ENCODE data around the gene MRPL49.
"Not testable (repeated sequence)": the region's sequence is repeated elsewhere in the genome, so short reads cannot be mapped to it uniquely, and the experiment has no call there.

The MRPL49 gene

GRCh38 chr11:65118891-65119669 lies 3.0 kb upstream of the MRPL49 start:
- peaks cover 35% of the 10 kb centered on the region for H3K4me1 Mint-ChIP-seq (ENCODE audit: low read depth)
- not testable (repeated sequence) for H3K4me3 Mint-ChIP-seq; H3K9me3 Mint-ChIP-seq; H3K27me3 Mint-ChIP-seq (ENCODE audit: low read depth); DNase-seq (ENCODE audit: low spot score)
- H3K36me3 Mint-ChIP-seq (ENCODE audit: low read depth): peaks cover 39% of the 10 kb centered on the region
- H3K27ac Mint-ChIP-seq: peak overlapping the region; percentile 65

- no peak for DNase-seq (ENCODE audit: low spot score)
- peaks cover 32% of the 10 kb centered on the region for H3K4me1 Mint-ChIP-seq (ENCODE audit: low read depth)
- H3K36me3 Mint-ChIP-seq (ENCODE audit: low read depth): peaks cover 41% of the 10 kb centered on the region
- H3K27ac Mint-ChIP-seq: peak overlapping the region; percentile 59
- peak overlapping the region; percentile 40 for H3K4me3 Mint-ChIP-seq
- no peaks in the 10 kb centered on the region for H3K27me3 Mint-ChIP-seq (ENCODE audit: low read depth)
- H3K9me3 Mint-ChIP-seq: no peaks in the 10 kb centered on the region
These were observed 2.5 kb upstream of the MRPL49 start for GRCh38 chr11:65119670-65119995.

- Mint-ChIP-seq H3K27me3 (ENCODE audit: low read depth) (no peaks in the 10 kb centered on the region), H3K9me3 (no peaks in the 10 kb centered on the region), H3K4me3 (peak overlapping the region; percentile 99), H3K36me3 (ENCODE audit: low read depth) (peaks cover 46% of the 10 kb centered on the region), H3K27ac (peak overlapping the region; percentile 99), H3K4me1 (ENCODE audit: low read depth) (peaks cover 30% of the 10 kb centered on the region)
- no peak for DNase-seq (ENCODE audit: low spot score)
These were observed 1.3 kb upstream of the MRPL49 start for GRCh38 chr11:65120831-65121230.

- Mint-ChIP-seq H3K4me1 (ENCODE audit: low read depth) (peaks cover 28% of the 10 kb centered on the region), H3K36me3 (ENCODE audit: low read depth) (peaks cover 49% of the 10 kb centered on the region), H3K27ac (peak overlapping the region; percentile 99), H3K9me3 (no peaks in the 10 kb centered on the region), H3K27me3 (ENCODE audit: low read depth) (no peaks in the 10 kb centered on the region), H3K4me3 (peak overlapping the region; percentile 99)
- DNase-seq (ENCODE audit: low spot score): no peak
These were observed 665 bp upstream of the MRPL49 start for GRCh38 chr11:65121447-65121864.

GRCh38 chr11:65124480-65125196 lies 2.5 kb downstream of the MRPL49 start:
- H3K27ac Mint-ChIP-seq: no peak overlapping the region
- H3K4me1 Mint-ChIP-seq (ENCODE audit: low read depth): peaks cover 16% of the 10 kb centered on the region
- peak overlapping the region; percentile 32 for H3K4me3 Mint-ChIP-seq
- H3K9me3 Mint-ChIP-seq: no peaks in the 10 kb centered on the region
- DNase-seq (ENCODE audit: low spot score): no peak
- H3K36me3 Mint-ChIP-seq (ENCODE audit: low read depth): peaks cover 43% of the 10 kb centered on the region
- no peaks in the 10 kb centered on the region for H3K27me3 Mint-ChIP-seq (ENCODE audit: low read depth)

- Mint-ChIP-seq H3K27ac (no peak overlapping the region), H3K4me1 (ENCODE audit: low read depth) (peaks cover 12% of the 10 kb centered on the region), H3K27me3 (ENCODE audit: low read depth) (no peaks in the 10 kb centered on the region), H3K9me3 (no peaks in the 10 kb centered on the region), H3K4me3 (no peak overlapping the region), H3K36me3 (ENCODE audit: low read depth) (peaks cover 38% of the 10 kb centered on the region)
- DNase-seq (ENCODE audit: low spot score): no peak
These were observed 3.3 kb downstream of the MRPL49 start for GRCh38 chr11:65125197-65126056.

- peaks cover 2% of the 10 kb centered on the region for H3K4me1 Mint-ChIP-seq (ENCODE audit: low read depth)
- no peak for DNase-seq (ENCODE audit: low spot score)
- no peak overlapping the region for H3K4me3 Mint-ChIP-seq
- H3K36me3 Mint-ChIP-seq (ENCODE audit: low read depth): peaks cover 32% of the 10 kb centered on the region
- H3K27ac Mint-ChIP-seq: no peak overlapping the region
- H3K9me3 Mint-ChIP-seq: no peaks in the 10 kb centered on the region
- H3K27me3 Mint-ChIP-seq (ENCODE audit: low read depth): no peaks in the 10 kb centered on the region
These were observed 4.6 kb downstream of the MRPL49 start for GRCh38 chr11:65126624-65127274.

GRCh38 chr11:65127473-65128181 lies 5.5 kb downstream of the MRPL49 start:
- no peak for DNase-seq (ENCODE audit: low spot score)
- Mint-ChIP-seq H3K4me1 (ENCODE audit: low read depth) (peaks cover 4% of the 10 kb centered on the region), H3K27ac (no peak overlapping the region), H3K9me3 (no peaks in the 10 kb centered on the region), H3K4me3 (no peak overlapping the region), H3K27me3 (ENCODE audit: low read depth) (no peaks in the 10 kb centered on the region), H3K36me3 (ENCODE audit: low read depth) (peaks cover 35% of the 10 kb centered on the region)

- DNase-seq (ENCODE audit: low spot score): no peak
- Mint-ChIP-seq H3K27ac (no peak overlapping the region), H3K4me1 (ENCODE audit: low read depth) (peaks cover 8% of the 10 kb centered on the region), H3K4me3 (no peak overlapping the region), H3K9me3 (no peaks in the 10 kb centered on the region), H3K36me3 (ENCODE audit: low read depth) (peaks cover 39% of the 10 kb centered on the region), H3K27me3 (ENCODE audit: low read depth) (no peaks in the 10 kb centered on the region)
These were observed 6.3 kb downstream of the MRPL49 start for GRCh38 chr11:65128182-65129145.

GRCh38 chr11:65129649-65130441 lies 7.7 kb downstream of the MRPL49 start:
- Mint-ChIP-seq H3K4me3 (no peak overlapping the region), H3K27me3 (ENCODE audit: low read depth) (no peaks in the 10 kb centered on the region), H3K9me3 (no peaks in the 10 kb centered on the region), H3K4me1 (ENCODE audit: low read depth) (peaks cover 9% of the 10 kb centered on the region), H3K36me3 (ENCODE audit: low read depth) (peaks cover 39% of the 10 kb centered on the region), H3K27ac (no peak overlapping the region)
- no peak for DNase-seq (ENCODE audit: low spot score)

- H3K27me3 Mint-ChIP-seq (ENCODE audit: low read depth): no peaks in the 10 kb centered on the region
- peaks cover 36% of the 10 kb centered on the region for H3K36me3 Mint-ChIP-seq (ENCODE audit: low read depth)
- peaks cover 12% of the 10 kb centered on the region for H3K4me1 Mint-ChIP-seq (ENCODE audit: low read depth)
- no peak overlapping the region for H3K4me3 Mint-ChIP-seq
- no peaks in the 10 kb centered on the region for H3K9me3 Mint-ChIP-seq
- no peak for DNase-seq (ENCODE audit: low spot score)
- no peak overlapping the region for H3K27ac Mint-ChIP-seq
These were observed 8.7 kb downstream of the MRPL49 start for GRCh38 chr11:65130631-65131416.
